Cardiac fibroblast (primary cell): ENCODE results near the gene ATM.

Experiments
- DNase-seq, 2 donors: peaks; one replicate each; pipeline versions ENCODE4 v3.0.0 to v3.0.0-alpha.2; 2010; ENCODE audit warnings: low read depth in 2 of 2
- H3K4me3 ChIP-seq, 2 donors: replicated peaks in 1 of 2; 1 replicate in 1 of 2; 2 replicates in 1 of 2; pipeline ENCODE4 v1.5.1; 2011; ENCODE audit warnings: low read depth in 2 of 2, low read length in 2 of 2, mild to moderate bottlenecking in 2 of 2, moderate library complexity in 1 of 2
- CTCF ChIP-seq: IDR thresholded peaks from one replicate; pipeline ENCODE4 v1.5.1; 2011; ENCODE audit warnings: low read depth, mild to moderate bottlenecking, low read length, inconsistent platforms

The ATM gene

GRCh38 chr11:108220721-108221336 lies 2.0 kb upstream of the ATM start:
- no peak for TF ChIP-seq CTCF
- peak overlapping the region; percentile 82 to 89 for H3K4me3 ChIP-seq
- DNase-seq = peak; percentile 15 to 29

- TF ChIP-seq CTCF = no peak
- peak; percentile 38 to 71 for DNase-seq
- peak overlapping the region; percentile 82 to 89 for H3K4me3 ChIP-seq
These were observed 1.5 kb upstream of the ATM start for GRCh38 chr11:108221371-108221770.

- DNase-seq = no peak
- peak overlapping the region; percentile 82 to 89 for H3K4me3 ChIP-seq
- no peak for TF ChIP-seq CTCF
These were observed 825 bp upstream of the ATM start for GRCh38 chr11:108221911-108222573.

GRCh38 chr11:108223348-108224149 lies 682 bp downstream of the ATM start:
- no peak for TF ChIP-seq CTCF
- peak; percentile 26 to 49 for DNase-seq
- H3K4me3 ChIP-seq = peak overlapping the region; percentile 66 to 89

GRCh38 chr11:108224366-108224765 lies 1.5 kb downstream of the ATM start:
- no peak for TF ChIP-seq CTCF

GRCh38 chr11:108224911-108225786 lies 2.3 kb downstream of the ATM start:
- no peak for TF ChIP-seq CTCF
- no peak for DNase-seq

More at GRCh38 chr11:108224366-108224765, 1.5 kb downstream of the ATM start:
- peak overlapping the region; percentile 66 to 89 for H3K4me3 ChIP-seq
- no peak for DNase-seq

More at GRCh38 chr11:108224911-108225786, 2.3 kb downstream of the ATM start:
- H3K4me3 ChIP-seq = no peak overlapping the region
